K562 (cell line): ENCODE data around the gene CLSTN2. TPM values are rescaled to one million over a fixed set of nuclear protein-coding genes. Genes with fewer than 3 reads are reported as not detected.

Experiments
- ATAC-seq: fragments of 200-7000 bp; cut with Tn5 transposase; 3 replicates; pipeline ENCODE4 v1.9.1; 2020; ENCODE audit warnings: moderate library complexity
- BruUV-seq: library from RNA; stranded (reverse); fragments of 400-500 nt; replicated peaks from 2 replicates; lab custom pipeline; 2021; lab: Mats Ljungman, UMichigan
- CTCF ChIA-PET: fragments of 300-600 bp; formaldehyde crosslinking; extraction: SDS; loops from one replicate; lab custom pipeline; 2021; ENCODE audit warnings: low intra/inter-chr PET ratio; lab: Yijun Ruan, JAX
- POLR2A ChIA-PET: fragments of 300-600, 350-650 bp; sonication (Branson Sonifier 250); formaldehyde crosslinking; extraction: SDS; loops from one replicate; lab custom pipeline; 2021; ENCODE audit warnings: antibody characterized with exemption, inconsistent platforms; lab: Yijun Ruan, JAX
- DNase-seq, 4 experiments: peaks; one replicate each; pipeline versions ENCODE4 v3.0.0 to v3.0.0-alpha.2; 2011 to 2018; ENCODE audit warnings: low spot score in 3 of 4, mixed read lengths in 3 of 4; ENCODE audit errors: extremely low read depth in 1 of 4
- FAIRE-seq: peaks from 2 replicates; lab custom pipeline; 2011; peaks lifted over from hg19 to GRCh38; lab: Jason Lieb, UNC
- H2AFZ ChIP-seq: 2 replicates; pipeline ENCODE4 v1.6.0; 2011; ENCODE audit warnings: low read depth, low read length, control low read depth, inconsistent platforms
- H3K27ac ChIP-seq: fragments of 200-600 bp; 3 replicates; pipeline ENCODE4 v1.8.0; 2011; ENCODE audit warnings: low read depth, mild to moderate bottlenecking, control low read depth, inconsistent platforms, low read length, moderate library complexity, mixed read lengths; ENCODE audit errors: extremely low read depth
- H3K27me3 ChIP-seq, 2 experiments: fragments of 300-600 bp in 1 of 2; 2 replicates in 1 of 2; 3 replicates in 1 of 2; pipeline versions ENCODE4 v1.6.0 to v1.8.0; 2011; ENCODE audit warnings: inconsistent platforms in 2 of 2, low read length in 2 of 2, mild to moderate bottlenecking in 1 of 2, mixed read lengths in 1 of 2, moderate library complexity in 1 of 2; ENCODE audit not compliant: control insufficient read depth in 2 of 2, insufficient read depth in 2 of 2
- H3K36me3 ChIP-seq: fragments of 300-600 bp; 3 replicates; pipeline ENCODE4 v1.8.0; 2011; ENCODE audit warnings: mild to moderate bottlenecking, low read length, inconsistent platforms; ENCODE audit not compliant: control insufficient read depth, insufficient read depth
- H3K4me1 ChIP-seq, 2 experiments: fragments of 200-600 bp in 1 of 2; replicated peaks in 1 of 2; 2 replicates in 1 of 2; 3 replicates in 1 of 2; pipeline versions ENCODE4 v1.5.1 to v1.8.0; 2011; ENCODE audit warnings: inconsistent platforms in 2 of 2, low read length in 2 of 2, mild to moderate bottlenecking in 1 of 2, mixed read lengths in 1 of 2, moderate library complexity in 1 of 2; ENCODE audit not compliant: control insufficient read depth in 2 of 2, insufficient read depth in 2 of 2
- H3K4me2 ChIP-seq: 2 replicates; pipeline ENCODE4 v1.6.1; 2011; ENCODE audit warnings: low read length, control low read depth, inconsistent platforms, mixed read lengths; ENCODE audit not compliant: insufficient read depth
- H3K4me3 ChIP-seq: fragments of 200-600 bp; sonication (generic), shearing (Covaris generic); 2 replicates; pipeline ENCODE4 v1.5.1; 2016; ENCODE audit warnings: control low read depth, inconsistent platforms
- H3K79me2 ChIP-seq: fragments of 200-600 bp; 3 replicates; pipeline ENCODE4 v1.8.0; 2011; ENCODE audit warnings: low read length, inconsistent platforms; ENCODE audit not compliant: control insufficient read depth, insufficient read depth
- H3K9ac ChIP-seq, 2 experiments: 2 replicates each; pipeline versions ENCODE4 v1.6.0 to v1.6.1; 2011; ENCODE audit warnings: low read depth in 2 of 2, low read length in 2 of 2, control low read depth in 1 of 2, inconsistent platforms in 1 of 2, mild to moderate bottlenecking in 1 of 2, mixed read lengths in 1 of 2; ENCODE audit not compliant: insufficient read depth in 1 of 2
- H3K9me1 ChIP-seq: one replicate; pipeline ENCODE4 v1.6.0; 2011; ENCODE audit warnings: inconsistent platforms, mild to moderate bottlenecking, low read length, moderate library complexity; ENCODE audit not compliant: control insufficient read depth, insufficient read depth
- H3K9me3 ChIP-seq: replicated peaks from 2 replicates; pipeline ENCODE4 v1.5.1; 2011; ENCODE audit warnings: low read depth, low read length, inconsistent platforms; ENCODE audit not compliant: control insufficient read depth, insufficient read depth
- H4K20me1 ChIP-seq: replicated peaks from 2 replicates; pipeline ENCODE4 v1.6.1; 2011; ENCODE audit warnings: low read length, inconsistent platforms, mixed read lengths; ENCODE audit not compliant: control insufficient read depth, insufficient read depth
- REST ChIP-seq, 2 experiments: fragments of 450-650 bp; formaldehyde crosslinking in 1 of 2; IDR thresholded peaks; 2 replicates each; pipeline versions ENCODE4 v1.4.0 to v1.6.1; 2014 to 2020; ENCODE audit warnings: mild to moderate bottlenecking in 2 of 2, borderline replicate concordance in 1 of 2, low read depth in 1 of 2
- ZNF232 ChIP-seq: sonication (generic); formaldehyde crosslinking; IDR thresholded peaks from 2 replicates; pipeline ENCODE4 v1.8.0; 2022; ENCODE audit warnings: mild to moderate bottlenecking, missing genetic modification reagents
- WGBS: fragments of 100-300 bp; shearing (Covaris generic); methylation state at CpG from one replicate; pipeline ENCODE4 v1.1.6; 2016; ENCODE audit warnings: low coverage, mixed read lengths; ENCODE audit not compliant: insufficient coverage; ENCODE audit errors: missing lambda C conversion rate; 5-methylcytosine and 5-hydroxymethylcytosine counted together
- in situ Hi-C: fragments of 300-500 bp; cut with MboI; formaldehyde crosslinking; loops from 4 replicates; pipeline ENCODE4 v1.15.0; 2018; ENCODE audit warnings: inconsistent platforms, mixed read lengths
- intact Hi-C: fragments of 100-400 bp; cut with micrococcal nuclease; formaldehyde crosslinking; loops from 2 replicates; pipeline ENCODE4 v1.14.2; 2022
- polyA plus RNA-seq, 8 experiments: library from polyadenylated mRNA; depleted of rRNA in 4 of 8; stranded (reverse) in 5 of 8; unstranded in 3 of 8; fragments of >200 nt; fragmentation: Nextera tagmentation in 2 of 8; fragmentation: Illumina TruSeq in 1 of 8; extraction: Ambion mirVana in 2 of 8; extraction: Trizol in 1 of 8; gene quantifications; 2 replicates each; pipeline versions ENCODE4 v1.2.1 to v1.2.3, GENCODE V29; 2011 to 2014; ENCODE audit warnings: inconsistent platforms in 1 of 8, missing spikeins in 1 of 8
- total RNA-seq, 7 experiments: library from RNA; depleted of rRNA in 6 of 7; stranded (reverse); fragments of >200 nt in 6 of 7; fragmentation: Illumina TruSeq in 2 of 7; extraction: Trizol in 2 of 7; gene quantifications; 2 replicates each; pipeline versions ENCODE4 v1.2.1 to v1.2.3, GENCODE V29; 2011 to 2021; ENCODE audit warnings: low replicate concordance in 1 of 7

Gene CLSTN2
- total and polyA plus RNA-seq, 9 of the 15 experiments (the other 6 are each of a cell fraction or from before 2014, with no cell fraction given) = 0.02 to 0.04 (median 0.04) TPM; not detected in 6

GRCh38 chr3:139970526-139970925, 35.5 kb downstream of the CLSTN2 start:
- DNase-seq = no peak
- no peaks in the 10 kb centered on the region for H3K79me2 ChIP-seq
- POLR2A ChIA-PET = no interaction called here
- H3K4me3 ChIP-seq = no peak overlapping the region
- no peaks in the 10 kb centered on the region for H3K36me3 ChIP-seq
- BruUV-seq = no TSS peak
- H3K27ac ChIP-seq = no peak overlapping the region
- H2AFZ ChIP-seq = no peak overlapping the region
- no peak for ATAC-seq
- FAIRE-seq = no peak
- no peak overlapping the region for H3K9ac ChIP-seq
- in situ Hi-C loops = no loop called here
- TF ChIP-seq REST (IDR thresholded peaks at IDR 0.05; ENCODE audit: borderline replicate concordance) = peak; percentile 56
- no peak for TF ChIP-seq REST (CRISPR knock-in tag; IDR thresholded peaks at IDR 0.05; ENCODE audit: low read depth)
- TF ChIP-seq ZNF232 = no peak
- no peaks in the 10 kb centered on the region for H3K9me1 ChIP-seq
- no peaks in the 10 kb centered on the region for H3K27me3 ChIP-seq
- 2% methylated on average over 5 of the region's 5 CpGs for WGBS
- H3K4me1 ChIP-seq = no peaks in the 10 kb centered on the region
- H3K9me3 ChIP-seq = no peaks in the 10 kb centered on the region
- intact Hi-C loops = no loop called here
- H4K20me1 ChIP-seq = no peaks in the 10 kb centered on the region
- CTCF ChIA-PET = no interaction called here
- H3K4me2 ChIP-seq = no peak overlapping the region
